DLD1 (cell line): ENCODE results near the gene DPP3.
"Not testable (repeated sequence)": the region's sequence is repeated elsewhere in the genome, so short reads cannot be mapped to it uniquely, and the experiment has no call there.

ENCODE experiments used
- in situ Hi-C: cut with HindIII; loops from 2 replicates; pipeline ENCODE4 v1.10.0; 2017; ENCODE audit warnings: low sequenced_read_pairs

The DPP3 gene, protein sequence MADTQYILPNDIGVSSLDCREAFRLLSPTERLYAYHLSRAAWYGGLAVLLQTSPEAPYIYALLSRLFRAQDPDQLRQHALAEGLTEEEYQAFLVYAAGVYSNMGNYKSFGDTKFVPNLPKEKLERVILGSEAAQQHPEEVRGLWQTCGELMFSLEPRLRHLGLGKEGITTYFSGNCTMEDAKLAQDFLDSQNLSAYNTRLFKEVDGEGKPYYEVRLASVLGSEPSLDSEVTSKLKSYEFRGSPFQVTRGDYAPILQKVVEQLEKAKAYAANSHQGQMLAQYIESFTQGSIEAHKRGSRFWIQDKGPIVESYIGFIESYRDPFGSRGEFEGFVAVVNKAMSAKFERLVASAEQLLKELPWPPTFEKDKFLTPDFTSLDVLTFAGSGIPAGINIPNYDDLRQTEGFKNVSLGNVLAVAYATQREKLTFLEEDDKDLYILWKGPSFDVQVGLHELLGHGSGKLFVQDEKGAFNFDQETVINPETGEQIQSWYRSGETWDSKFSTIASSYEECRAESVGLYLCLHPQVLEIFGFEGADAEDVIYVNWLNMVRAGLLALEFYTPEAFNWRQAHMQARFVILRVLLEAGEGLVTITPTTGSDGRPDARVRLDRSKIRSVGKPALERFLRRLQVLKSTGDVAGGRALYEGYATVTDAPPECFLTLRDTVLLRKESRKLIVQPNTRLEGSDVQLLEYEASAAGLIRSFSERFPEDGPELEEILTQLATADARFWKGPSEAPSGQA

DNA sequence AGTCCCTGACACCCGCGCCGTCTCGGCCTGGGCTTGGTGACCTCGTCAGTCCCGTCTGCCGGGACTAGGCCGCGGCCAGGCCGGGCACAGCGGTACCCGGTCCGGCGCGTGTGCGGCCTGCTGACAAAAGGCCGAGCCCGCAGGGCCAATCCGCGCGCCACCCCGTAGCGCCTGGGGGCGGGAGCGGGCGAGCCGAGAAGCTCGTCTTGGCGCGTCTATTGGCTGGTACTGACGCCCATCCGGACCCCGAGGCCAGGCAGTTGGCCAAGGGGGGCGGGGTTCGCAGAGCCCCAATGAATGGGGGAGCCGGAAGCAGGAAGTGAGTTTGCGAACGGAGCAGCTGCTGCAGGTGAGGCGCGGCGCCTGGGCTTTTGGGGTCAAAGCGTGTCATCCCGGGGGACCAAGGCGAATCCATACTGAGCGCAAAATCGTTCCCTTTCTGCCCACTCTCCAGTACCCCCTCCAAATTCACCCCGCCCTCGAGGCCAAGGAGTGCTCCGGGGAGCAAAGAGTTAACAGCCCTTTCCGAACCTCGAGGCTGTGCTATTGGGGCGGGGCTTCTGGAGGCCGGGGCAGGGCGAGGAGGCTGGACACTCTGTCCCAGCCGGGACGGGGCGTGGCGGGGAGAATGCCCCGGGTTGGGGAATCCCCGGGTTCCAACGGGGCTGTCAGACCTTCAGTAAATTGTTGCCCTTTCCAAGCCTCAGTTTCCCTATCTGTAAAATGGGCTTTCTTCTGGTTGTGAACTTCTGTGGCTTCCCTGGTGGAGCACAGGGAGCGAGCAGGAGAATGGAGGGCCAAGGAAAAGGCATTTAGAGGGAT is at the start of gene DPP3:
Gene DPP3, plus strand, starts transcription at position 318 of the 822 bp plus-strand sequence. CDS start 1,767 bp downstream, outside the sequence.
- in situ Hi-C loops = no loop called here

DNA sequence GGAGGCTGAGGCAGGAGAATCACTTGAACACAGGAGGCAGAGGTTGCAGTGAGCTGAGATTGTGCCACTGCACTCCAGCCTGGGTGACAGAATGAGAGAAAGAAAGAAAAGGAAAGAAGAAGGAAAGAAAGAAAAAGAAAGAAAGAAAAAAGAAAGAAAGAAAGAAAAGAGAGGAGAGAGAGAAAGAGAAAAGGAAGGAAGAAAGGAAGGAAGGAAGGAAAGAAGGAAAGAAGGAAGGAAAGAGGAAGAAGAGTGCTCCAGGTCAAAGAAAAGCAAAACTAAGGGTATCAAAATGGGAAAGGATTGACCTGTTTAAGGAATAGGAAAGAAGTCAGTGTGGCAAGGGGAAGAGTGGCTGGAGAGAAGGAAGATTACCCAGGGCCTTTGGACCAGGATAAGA is 48.9 kb upstream of the DPP3 start:
- in situ Hi-C loops = not testable (repeated sequence)

DNA sequence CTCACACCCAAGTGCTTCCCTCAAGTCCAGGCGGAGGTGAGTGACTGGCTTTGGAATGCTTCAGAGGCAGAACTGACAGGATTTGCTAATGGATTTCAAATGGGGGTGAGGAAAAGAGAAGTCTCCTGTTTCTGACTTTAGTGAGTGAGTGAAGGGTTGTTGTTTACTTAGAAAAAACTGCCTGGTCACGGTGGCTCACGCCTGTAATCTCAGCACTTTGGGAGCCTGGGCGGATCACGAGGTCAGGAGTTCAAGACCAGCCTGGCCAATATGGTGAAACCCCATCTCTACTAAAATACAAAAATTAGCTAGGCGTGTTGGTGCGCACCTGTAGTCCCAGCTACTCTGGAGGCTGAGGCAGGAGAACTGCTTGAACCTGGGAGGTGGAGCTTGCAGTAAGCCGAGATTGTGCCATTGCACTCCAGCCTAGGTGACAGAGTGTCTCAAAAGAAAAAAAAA is 48.3 kb upstream of the DPP3 start:
- in situ Hi-C loops = not testable (repeated sequence)

GRCh38 chr11:66432597-66432996 is 47.6 kb upstream of the DPP3 start:
- in situ Hi-C loops = no loop called here

DNA sequence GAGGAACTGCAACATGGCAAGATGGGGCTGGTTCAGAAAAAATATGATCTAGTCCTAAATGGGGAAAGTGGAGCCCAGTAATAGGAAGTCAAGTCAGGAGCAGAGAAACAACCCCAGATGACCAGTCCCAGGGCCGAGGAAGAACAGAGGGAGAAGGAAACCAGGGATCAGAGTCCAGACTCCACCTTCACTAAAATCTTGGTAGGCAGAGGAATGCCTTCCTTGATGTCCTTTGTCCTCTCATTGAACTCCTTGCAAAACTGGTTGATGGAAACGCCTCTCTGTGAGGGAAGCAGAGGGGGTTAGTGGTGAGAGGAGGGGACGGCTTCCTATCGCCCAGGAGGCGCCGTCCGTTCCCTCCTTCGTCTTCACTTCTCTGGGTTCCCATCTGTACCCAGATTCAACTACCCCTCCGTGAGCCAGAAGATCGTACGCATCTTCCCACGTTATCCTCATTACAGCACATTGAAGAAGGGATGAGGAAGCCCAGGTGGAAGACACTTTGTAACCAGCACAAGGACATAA is 42.2 kb upstream of the DPP3 start:
- in situ Hi-C loops = no loop called here

GRCh38 chr11:66438504-66439466 is 41.4 kb upstream of the DPP3 start, which contains the start of gene MRPL11:
MRPL11 (minus strand) TSS chr11:66438848; CDS start chr11:66438754, 94 bp downstream.
- in situ Hi-C loops = no loop called here

DNA sequence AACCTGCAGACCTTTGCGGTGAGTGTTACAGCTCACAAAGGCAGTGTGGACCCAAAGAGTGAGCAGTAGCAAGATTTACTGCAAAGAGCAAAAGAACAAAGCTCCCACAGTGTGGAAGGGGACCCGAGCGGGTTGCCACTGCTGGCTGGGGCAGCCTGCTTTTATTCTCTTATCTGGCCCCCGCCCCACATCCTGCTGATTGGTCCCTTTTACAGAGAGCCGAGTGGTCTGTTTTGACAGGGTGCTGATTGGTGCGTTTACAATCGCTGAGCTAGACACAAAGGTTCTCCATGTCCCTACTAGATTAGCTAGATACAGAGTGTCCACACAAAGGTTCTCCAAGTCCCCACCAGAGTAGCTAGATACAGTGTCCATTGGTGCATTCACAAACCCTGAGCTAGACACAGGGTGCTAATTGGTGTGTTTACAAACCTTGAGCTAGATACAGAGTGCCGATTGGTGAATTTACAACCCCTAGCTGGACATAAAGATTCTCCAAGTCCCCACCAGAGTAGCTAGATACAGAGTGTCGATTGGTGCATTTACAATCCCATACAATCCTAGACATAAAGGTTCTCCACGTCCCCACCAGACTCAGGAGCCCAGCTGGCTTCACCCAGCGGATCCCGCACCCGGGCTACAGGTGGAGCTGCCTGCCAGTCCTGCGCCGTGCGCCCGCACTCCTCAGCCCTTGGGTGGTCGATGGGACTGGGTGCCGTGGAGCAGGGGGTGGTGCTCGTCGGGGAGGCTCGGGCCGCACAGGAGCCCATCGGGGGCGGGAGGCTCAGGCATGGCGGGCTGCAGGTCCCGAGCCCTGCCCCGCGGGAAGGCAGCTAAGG is 39.9 kb upstream of the DPP3 start:
- in situ Hi-C loops = not testable (repeated sequence)

GRCh38 chr11:66440940-66441282 is 39.3 kb upstream of the DPP3 start:
- in situ Hi-C loops = not testable (repeated sequence)

- in situ Hi-C loops = no loop called here
Observed at GRCh38 chr11:66443602-66444001, 36.6 kb upstream of the DPP3 start.

DNA sequence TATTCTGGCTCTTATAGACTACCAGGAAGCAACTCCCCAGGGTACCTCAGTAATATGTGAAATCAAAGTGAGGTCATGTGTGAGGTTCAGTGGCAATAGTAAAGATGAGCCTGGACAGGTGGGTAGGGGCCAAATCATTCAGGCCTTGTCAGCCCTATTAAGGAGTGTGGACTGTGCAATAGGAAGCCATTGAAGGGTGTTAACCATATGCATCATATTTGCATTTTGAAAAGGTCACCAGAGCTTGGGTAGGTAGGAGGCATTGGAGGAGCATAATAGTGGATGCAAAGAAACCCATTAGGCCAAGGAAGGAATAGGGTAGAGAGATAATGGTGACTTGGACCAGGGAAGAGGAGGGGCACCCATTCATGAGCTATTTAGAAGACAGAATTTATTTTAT is 33.2 kb upstream of the DPP3 start:
- in situ Hi-C loops = no loop called here

- in situ Hi-C loops = no loop called here
Observed at GRCh38 chr11:66448523-66448922, 31.7 kb upstream of the DPP3 start.

- in situ Hi-C loops = no loop called here
Observed at GRCh38 chr11:66450560-66450959, 29.7 kb upstream of the DPP3 start.

GRCh38 chr11:66451663-66452062 is 28.6 kb upstream of the DPP3 start:
- in situ Hi-C loops = no loop called here

DNA sequence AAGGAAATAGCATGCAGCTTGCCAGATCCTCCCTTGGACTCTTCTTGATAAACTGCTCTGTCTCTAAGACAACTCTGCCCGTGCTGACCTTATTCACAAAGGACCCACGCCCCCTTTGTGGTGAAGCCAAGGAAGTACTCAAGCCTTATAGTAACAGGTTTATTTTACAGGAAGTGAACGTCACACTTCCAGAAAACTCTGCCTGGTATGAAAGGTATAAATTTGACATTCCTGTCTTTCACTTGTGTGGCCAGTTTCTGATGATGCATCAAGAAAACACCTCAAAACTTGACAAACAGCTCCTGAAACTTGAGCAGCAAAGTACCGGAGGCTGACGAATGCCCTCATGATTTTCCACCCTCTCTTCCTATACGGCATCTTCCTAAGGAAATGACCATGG is 26.0 kb upstream of the DPP3 start:
- in situ Hi-C loops = no loop called here

GRCh38 chr11:66454828-66455227 is 25.4 kb upstream of the DPP3 start:
- in situ Hi-C loops = no loop called here

GRCh38 chr11:66457826-66458225 is 22.4 kb upstream of the DPP3 start:
- in situ Hi-C loops = no loop called here

GRCh38 chr11:66459138-66459778 is 21.0 kb upstream of the DPP3 start:
- in situ Hi-C loops = no loop called here

GRCh38 chr11:66462010-66462409 is 18.2 kb upstream of the DPP3 start:
- in situ Hi-C loops = no loop called here
